ENCODE data around the gene CEACAM7.
"Not testable (repeated sequence)": the region's sequence is repeated elsewhere in the genome, so short reads cannot be mapped to it uniquely, and the experiment has no call there.

CEACAM7 gene

DNA sequence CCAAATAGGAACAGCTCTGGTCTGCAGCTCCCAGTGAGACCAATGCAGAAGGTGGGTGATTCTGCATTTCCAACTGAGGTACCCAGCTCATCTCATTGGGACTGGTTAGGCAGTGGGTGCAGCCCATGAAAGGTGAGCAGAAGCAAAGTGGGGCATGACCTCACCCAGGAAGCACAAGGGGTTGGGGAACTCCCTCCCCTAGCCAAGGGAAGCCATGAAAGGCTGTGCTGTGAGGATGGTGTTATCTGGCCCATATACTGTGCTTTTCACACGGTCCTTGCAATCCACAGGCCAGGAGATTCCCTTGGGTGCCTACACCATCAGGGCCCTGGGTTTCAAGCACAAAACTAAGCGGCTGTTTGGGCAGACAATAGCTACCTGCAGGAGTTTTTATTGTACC is 31.3 kb downstream of the CEACAM7 start:
- not testable (repeated sequence) for DNase-seq (ENCODE audit: low read depth)

- no peak for DNase-seq (ENCODE audit: low read depth)
Measured at GRCh38 chr19:41652250-41652649, 35.8 kb downstream of the CEACAM7 start.

- DNase-seq (ENCODE audit: low read depth): no peak
Measured at GRCh38 chr19:41649827-41650226, 38.2 kb downstream of the CEACAM7 start.

- peak; percentile 33 for DNase-seq (ENCODE audit: low read depth)
Measured at GRCh38 chr19:41646589-41647204, 41.4 kb downstream of the CEACAM7 start.

DNA sequence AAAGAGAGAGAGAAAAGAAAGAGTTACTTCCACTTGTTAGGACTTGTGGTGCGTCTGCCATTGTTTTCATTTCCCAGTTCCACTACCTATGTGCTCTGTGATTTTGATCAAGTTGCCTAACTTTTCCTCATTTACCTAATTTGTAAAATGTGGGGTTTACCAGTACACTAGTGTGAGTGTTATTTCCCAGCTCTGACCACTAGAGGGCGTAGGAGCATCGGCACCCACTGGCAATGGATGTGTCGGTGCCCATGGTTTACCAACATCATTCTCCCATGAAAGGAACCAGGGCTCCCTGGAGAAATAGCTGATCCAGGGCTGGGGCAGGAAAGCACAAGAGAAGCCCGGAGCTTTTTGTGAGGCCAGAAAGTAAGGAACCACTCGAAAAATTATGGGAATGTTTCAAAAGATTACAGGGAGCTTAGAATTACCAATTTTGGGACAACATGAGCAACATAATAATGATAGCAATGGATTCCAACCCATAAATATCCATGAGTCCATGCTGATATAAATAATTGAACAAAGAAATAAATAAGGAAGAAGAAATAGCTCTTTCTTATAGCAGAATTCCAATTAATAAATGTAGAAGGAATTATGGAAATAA is 46.1 kb downstream of the CEACAM7 start:
- peak; percentile 34 for DNase-seq (ENCODE audit: low read depth)

GRCh38 chr19:41638641-41639081 is 49.4 kb downstream of the CEACAM7 start:
- no peak for DNase-seq (ENCODE audit: low read depth)

GRCh38 chr19:41637484-41637883 is 50.6 kb downstream of the CEACAM7 start:
- no peak for DNase-seq (ENCODE audit: low read depth)

- no peak for DNase-seq (ENCODE audit: low read depth)
Measured at GRCh38 chr19:41627966-41628675, 59.9 kb downstream of the CEACAM7 start.

DNA sequence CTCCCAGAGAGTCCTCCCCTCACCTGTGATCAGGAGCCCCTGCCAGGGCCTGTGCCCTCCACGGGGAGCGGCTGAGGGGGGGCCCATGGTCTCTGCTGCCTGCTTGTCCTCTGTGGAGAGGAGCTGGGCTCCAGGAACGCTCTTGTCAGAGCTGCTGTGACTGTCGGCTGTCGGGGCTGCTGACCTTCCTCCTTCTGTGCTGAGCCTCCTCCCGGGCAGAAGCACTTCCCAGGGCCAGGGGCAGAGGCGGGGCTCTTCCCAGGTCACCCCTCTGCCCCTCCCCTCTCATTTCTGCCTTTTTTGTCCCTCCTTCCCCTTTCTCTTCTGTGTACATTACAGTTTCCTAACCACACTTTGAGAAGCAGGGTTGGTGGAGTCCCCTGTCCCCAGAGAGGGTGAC is 61.2 kb downstream of the CEACAM7 start, which contains the start of gene CEACAM4:
Gene CEACAM4 (minus strand): TSS at position 198 of the 400 bp plus-strand sequence. CDS start 111 bp downstream, at position 87.
- no peak for DNase-seq (ENCODE audit: low read depth)

DNA sequence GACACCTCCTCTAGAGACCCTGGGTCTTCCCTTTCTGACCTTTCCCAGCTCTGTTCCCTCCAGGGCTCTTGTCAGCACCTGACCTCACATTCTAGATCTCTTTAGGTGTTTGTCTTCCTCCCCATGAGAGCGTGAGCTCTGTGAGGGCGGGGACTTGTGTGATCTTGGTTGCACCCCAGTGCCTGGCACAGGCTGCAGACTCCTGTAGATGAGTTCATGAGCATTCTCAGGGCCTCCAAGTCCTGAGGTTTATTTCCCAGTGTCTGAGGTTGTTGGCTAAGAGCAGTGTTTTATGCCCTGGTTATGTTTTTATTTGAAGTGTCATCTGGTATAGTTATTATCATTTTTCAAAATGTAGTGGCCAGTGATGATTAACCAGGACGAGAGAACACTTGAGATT is 61.8 kb downstream of the CEACAM7 start:
- DNase-seq (ENCODE audit: low read depth): no peak

DNA sequence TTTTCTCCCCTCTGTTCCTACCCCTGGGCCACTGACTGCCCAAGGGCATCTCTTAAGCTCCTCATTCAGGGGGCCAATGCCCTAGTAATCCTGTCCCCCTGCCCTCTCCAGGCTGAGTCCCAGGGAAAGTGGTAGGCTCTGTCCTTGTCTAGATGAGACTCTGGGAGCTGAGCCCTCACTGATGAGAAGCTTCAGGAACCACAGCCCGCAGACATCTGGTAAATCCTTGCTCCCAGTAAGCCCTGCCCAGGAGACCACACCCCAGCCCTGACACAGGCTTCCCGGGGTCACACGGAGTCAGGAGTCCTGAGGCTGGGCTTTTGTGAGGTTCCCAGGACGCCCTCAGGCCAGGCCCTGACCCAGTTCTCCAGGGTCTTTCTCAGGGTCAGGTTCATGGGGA is 63.1 kb downstream of the CEACAM7 start:
- no peak for DNase-seq (ENCODE audit: low read depth)

DNA sequence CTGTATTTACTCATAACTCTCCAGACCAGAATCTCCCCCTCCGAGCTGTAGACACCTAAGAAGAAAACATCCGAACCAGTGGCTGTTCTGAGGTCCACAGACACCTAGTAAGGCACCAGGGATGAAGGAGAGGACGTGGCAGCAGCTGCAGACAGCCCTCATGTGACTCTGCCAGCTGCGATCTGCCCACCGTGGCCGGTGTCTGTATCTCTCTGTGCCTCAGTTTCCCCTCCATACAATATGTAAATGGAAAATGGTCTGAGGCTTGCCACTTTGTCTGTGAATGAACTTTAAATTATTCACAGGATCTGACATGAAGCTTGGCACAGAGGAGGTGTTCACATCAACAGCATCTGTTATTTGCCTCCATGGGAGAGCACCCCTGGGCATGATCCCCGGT is 63.6 kb downstream of the CEACAM7 start:
- DNase-seq (ENCODE audit: low read depth): no peak

DNA sequence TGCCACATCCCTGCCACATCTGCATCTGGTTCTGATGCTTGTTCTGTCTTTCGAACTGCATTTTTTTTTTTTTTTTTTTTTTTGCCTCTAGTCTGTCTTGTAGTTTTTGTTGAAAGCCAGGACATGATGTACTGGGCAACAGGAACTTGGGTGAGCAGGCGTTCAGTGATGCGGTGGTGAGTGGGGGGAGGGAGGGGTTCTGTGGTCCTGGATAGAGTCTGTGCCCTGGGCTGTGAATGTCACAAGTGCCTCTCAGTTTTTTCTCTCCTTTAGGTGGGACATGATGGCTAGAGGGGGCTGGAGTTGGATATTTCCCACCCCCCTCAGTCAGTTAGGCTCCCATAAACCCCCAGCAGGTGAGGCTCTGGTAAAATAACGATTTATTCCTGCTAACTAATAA is 64.7 kb downstream of the CEACAM7 start:
- DNase-seq (ENCODE audit: low read depth): no peak
